Measurements from ENCODE around the gene DENND5B. TPM values are rescaled to one million over a fixed set of nuclear protein-coding genes. Genes with fewer than 3 reads are reported as not detected.

DENND5B gene
- total and polyA plus RNA-seq, 2 of the 4 experiments (the other 2 are of a cell fraction): 5.5 to 13.4 TPM

DNA sequence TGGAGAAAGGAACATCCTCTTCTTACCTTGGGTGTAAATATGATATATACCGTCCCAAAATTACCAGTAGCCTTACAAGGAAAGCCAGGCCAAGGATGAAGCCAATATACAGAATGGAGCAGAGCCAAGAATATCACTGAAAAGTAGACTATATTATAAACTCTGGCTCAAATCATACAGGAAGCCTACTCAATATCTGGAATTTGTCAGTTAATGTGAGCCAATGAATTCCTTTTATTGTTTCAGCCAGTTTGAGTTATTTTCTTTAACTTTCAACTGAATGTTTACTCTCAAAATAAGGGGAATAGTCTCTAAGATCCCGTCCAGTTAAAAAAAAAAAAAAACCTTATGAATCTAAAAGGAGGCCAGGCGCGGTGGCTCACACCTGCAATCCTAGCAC, 9.8 kb upstream of the DENND5B start:
- POLR2A ChIA-PET (ENCODE audit: unreplicated experiment): no interaction called here
- dilution Hi-C loops (cut with HindIII; ENCODE audit: low sequenced_read_pairs, unreplicated experiment): no loop called here
- in situ Hi-C loops (cut with MboI; ENCODE audit: low sequenced_read_pairs): no loop called here

More for the DNA sequence above, 9.8 kb upstream of the DENND5B start:
- Histone ChIP-seq H3K27me3 (ENCODE audit: control insufficient read depth, insufficient read depth, low read length) (0 out of 2 replicates have a peak, but pooled peaks cover 1% of the 10 kb centered on the region), H2AFZ (replicated peaks; ENCODE audit: low read length, poor library complexity) (no peak overlapping the region), H3K36me3 (ENCODE audit: control insufficient read depth, insufficient read depth, low read length) (no peaks in the 10 kb centered on the region), H3K18ac (ENCODE audit: low read depth, low read length) (no peak overlapping the region), H2BK120ac (ENCODE audit: low read depth, low read length) (no peak overlapping the region), H3K4me2 (ENCODE audit: low read depth, low read length) (no peak overlapping the region), H2AK9ac (replicated peaks; ENCODE audit: low read depth, low read length, poor library complexity) (no peak overlapping the region), H3K9me3 (ENCODE audit: control insufficient read depth, insufficient read depth, low read length) (no peaks in the 10 kb centered on the region), H4K8ac (ENCODE audit: low read depth in 2 of 2, low read length in 2 of 2) (no peak overlapping the region), H3K56ac (ENCODE audit: extremely low read depth, insufficient read depth, low read length) (no peak overlapping the region), H3K9ac (ENCODE audit: low read depth, low read length) (no peak overlapping the region), H2AK5ac (ENCODE audit: low read depth, low read length) (no peak overlapping the region), H3K4ac (ENCODE audit: low read depth, low read length) (no peak overlapping the region), H4K20me1 (ENCODE audit: insufficient read depth, low read length) (no peaks in the 10 kb centered on the region), H3K23ac (ENCODE audit: low read depth, low read length) (no peak overlapping the region), H3K4me1 (ENCODE audit: control insufficient read depth, insufficient read depth, low read length) (no peaks in the 10 kb centered on the region), H2BK5ac (ENCODE audit: low read depth, low read length, poor library complexity, severe bottlenecking) (no peak overlapping the region), H2BK15ac (ENCODE audit: low read depth, low read length) (no peak overlapping the region), H3K79me1 (ENCODE audit: low read depth in 1 of 2, low read length in 2 of 2) (no peaks in the 10 kb centered on the region), H3K27ac (ENCODE audit: insufficient read depth, low read length) (no peak overlapping the region), H2BK20ac (ENCODE audit: low read depth, low read length) (no peak overlapping the region), H3K4me3 (ENCODE audit: insufficient read depth, low read depth, low read length) (no peak overlapping the region), H4K5ac (ENCODE audit: low read depth, low read length) (no peak overlapping the region), H4K91ac (ENCODE audit: insufficient read depth, low read depth, low read length) (no peak overlapping the region), H3K9me1 (ENCODE audit: insufficient read depth, low read length) (no peaks in the 10 kb centered on the region), H3K14ac (replicated peaks; ENCODE audit: low read depth, low read length) (no peak overlapping the region)
- ATAC-seq (ENCODE audit: low read depth) (no peak), DNase-seq (no peak)
- CTCF ChIA-PET: no interaction called here
- no TSS peak for BruUV-seq (replicated peaks)
- intact Hi-C loops (cut with micrococcal nuclease): no loop called here
- no peak for TF ChIP-seq MAFK (IDR thresholded peaks at IDR 0.05; ENCODE audit: low read depth, low read length)
- TF ChIP-seq CHD1 (IDR thresholded peaks at IDR 0.05; ENCODE audit: low read depth, low read length): no peak
- TF ChIP-seq, protein P1, sequence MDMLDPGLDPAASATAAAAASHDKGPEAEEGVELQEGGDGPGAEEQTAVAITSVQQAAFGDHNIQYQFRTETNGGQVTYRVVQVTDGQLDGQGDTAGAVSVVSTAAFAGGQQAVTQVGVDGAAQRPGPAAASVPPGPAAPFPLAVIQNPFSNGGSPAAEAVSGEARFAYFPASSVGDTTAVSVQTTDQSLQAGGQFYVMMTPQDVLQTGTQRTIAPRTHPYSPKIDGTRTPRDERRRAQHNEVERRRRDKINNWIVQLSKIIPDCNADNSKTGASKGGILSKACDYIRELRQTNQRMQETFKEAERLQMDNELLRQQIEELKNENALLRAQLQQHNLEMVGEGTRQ (IDR thresholded peaks at IDR 0.05; ENCODE audit: low read depth, low read length): no peak
- no peak for TF ChIP-seq CEBPB (IDR thresholded peaks at IDR 0.05; ENCODE audit: low read depth, low read length)
- TF ChIP-seq MAZ (IDR thresholded peaks at IDR 0.05; ENCODE audit: borderline replicate concordance, low read depth, low read length): no peak
- TF ChIP-seq, protein P2, sequence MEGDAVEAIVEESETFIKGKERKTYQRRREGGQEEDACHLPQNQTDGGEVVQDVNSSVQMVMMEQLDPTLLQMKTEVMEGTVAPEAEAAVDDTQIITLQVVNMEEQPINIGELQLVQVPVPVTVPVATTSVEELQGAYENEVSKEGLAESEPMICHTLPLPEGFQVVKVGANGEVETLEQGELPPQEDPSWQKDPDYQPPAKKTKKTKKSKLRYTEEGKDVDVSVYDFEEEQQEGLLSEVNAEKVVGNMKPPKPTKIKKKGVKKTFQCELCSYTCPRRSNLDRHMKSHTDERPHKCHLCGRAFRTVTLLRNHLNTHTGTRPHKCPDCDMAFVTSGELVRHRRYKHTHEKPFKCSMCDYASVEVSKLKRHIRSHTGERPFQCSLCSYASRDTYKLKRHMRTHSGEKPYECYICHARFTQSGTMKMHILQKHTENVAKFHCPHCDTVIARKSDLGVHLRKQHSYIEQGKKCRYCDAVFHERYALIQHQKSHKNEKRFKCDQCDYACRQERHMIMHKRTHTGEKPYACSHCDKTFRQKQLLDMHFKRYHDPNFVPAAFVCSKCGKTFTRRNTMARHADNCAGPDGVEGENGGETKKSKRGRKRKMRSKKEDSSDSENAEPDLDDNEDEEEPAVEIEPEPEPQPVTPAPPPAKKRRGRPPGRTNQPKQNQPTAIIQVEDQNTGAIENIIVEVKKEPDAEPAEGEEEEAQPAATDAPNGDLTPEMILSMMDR (conservative IDR thresholded peaks at IDR 0.05; ENCODE audit: low read depth, low read length): no peak
- no peak for TF ChIP-seq SMC3 (IDR thresholded peaks at IDR 0.05; ENCODE audit: low read depth, low read length)
- no CpG with 5 or more reads among the region's 4 CpGs for WGBS, 2 experiments (ENCODE audit: extremely low coverage in 2 of 2, insufficient read length in 1 of 2)

Measured in IMR-90 (cell line).